HepG2 (cell line): ENCODE measurements around the gene TAF5. TPM values are rescaled to one million over a fixed set of nuclear protein-coding genes. Genes with fewer than 3 reads are reported as not detected.

ENCODE experiments used
- AGO2 ChIP-seq: fragments of 200-400 bp; formaldehyde crosslinking; optimal IDR thresholded peaks from 2 replicates; pipeline ENCODE3; 2017; ENCODE audit warnings: mild to moderate bottlenecking, low read depth, low read length, moderate library complexity
- CC2D1A ChIP-seq: sonication (generic); formaldehyde crosslinking; IDR thresholded peaks from 2 replicates; pipeline ENCODE4 v1.8.1; 2023; ENCODE audit warnings: mild to moderate bottlenecking, missing genetic modification reagents
- KDM2A ChIP-seq: sonication (generic); formaldehyde crosslinking; IDR thresholded peaks from 2 replicates; pipeline ENCODE4 v1.4.0; 2020; ENCODE audit warnings: low read depth, missing genetic modification reagents, borderline replicate concordance
- MAFK ChIP-seq, 2 experiments: IDR thresholded peaks in 1 of 2; conservative IDR thresholded peaks in 1 of 2; 2 replicates each; pipeline ENCODE4 v1.6.1; 2011; ENCODE audit warnings: improper control_type of control experiment in 2 of 2, low read length in 2 of 2
- MLLT10 ChIP-seq: sonication (generic); formaldehyde crosslinking; IDR thresholded peaks from 2 replicates; pipeline ENCODE4 v1.4.0; 2020; ENCODE audit warnings: missing genetic modification reagents
- NR2C2 ChIP-seq: sonication (generic); formaldehyde crosslinking; IDR thresholded peaks from 2 replicates; pipeline ENCODE4 v1.4.0; 2020; ENCODE audit warnings: missing genetic modification reagents, mild to moderate bottlenecking, moderate library complexity, borderline replicate concordance
- NR2F6 ChIP-seq, 2 experiments: IDR thresholded peaks; 2 replicates each; pipeline ENCODE4 v1.6.1; 2016; ENCODE audit warnings: antibody characterized with exemption in 1 of 2, mild to moderate bottlenecking in 1 of 2
- RBFOX2 ChIP-seq: fragments of 200-400 bp; formaldehyde crosslinking; IDR thresholded peaks from 2 replicates; pipeline ENCODE4 v1.6.1; 2017; ENCODE audit warnings: low read depth, mild to moderate bottlenecking, low read length
- SRSF9 ChIP-seq: fragments of 200-400 bp; formaldehyde crosslinking; IDR thresholded peaks from 2 replicates; pipeline ENCODE4 v1.6.1; 2018; ENCODE audit warnings: borderline replicate concordance, mild to moderate bottlenecking, low read depth, low read length; ENCODE audit not compliant: insufficient read depth, poor library complexity, severe bottlenecking
- SYNCRIP ChIP-seq: fragments of 200-400 bp; formaldehyde crosslinking; IDR thresholded peaks from 2 replicates; pipeline ENCODE4 v1.6.1; 2018; ENCODE audit warnings: mild to moderate bottlenecking, low read depth, low read length; ENCODE audit not compliant: insufficient read depth
- ZBTB2 ChIP-seq: sonication (generic); formaldehyde crosslinking; IDR thresholded peaks from 2 replicates; pipeline ENCODE4 v1.8.0; 2022; ENCODE audit warnings: low read depth, missing genetic modification reagents
- ZBTB40 ChIP-seq, 2 experiments: fragments of 450-650 bp in 1 of 2; sonication (generic) in 1 of 2; formaldehyde crosslinking in 1 of 2; IDR thresholded peaks; 2 replicates each; pipeline versions ENCODE4 v1.6.1 to v1.8.0; 2016 to 2022; ENCODE audit warnings: antibody characterized with exemption in 1 of 2, mild to moderate bottlenecking in 1 of 2, missing genetic modification reagents in 1 of 2
- ZBTB8A ChIP-seq: sonication (generic); formaldehyde crosslinking; IDR thresholded peaks from 2 replicates; pipeline ENCODE4 v1.4.0; 2020; ENCODE audit warnings: mild to moderate bottlenecking, low read depth, missing genetic modification reagents, borderline replicate concordance
- ZKSCAN1 ChIP-seq: fragments of 150-350 bp; IDR thresholded peaks from 2 replicates; pipeline ENCODE4 v1.6.1; 2014; ENCODE audit warnings: low read length
- ZNF124 ChIP-seq: sonication (generic); formaldehyde crosslinking; IDR thresholded peaks from 2 replicates; pipeline ENCODE4 v1.4.0; 2020; ENCODE audit warnings: missing genetic modification reagents
- ZNF264 ChIP-seq: sonication (generic); formaldehyde crosslinking; IDR thresholded peaks from 2 replicates; pipeline ENCODE4 v1.4.0; 2020; ENCODE audit warnings: missing genetic modification reagents
- ZNF777 ChIP-seq: sonication (generic); formaldehyde crosslinking; IDR thresholded peaks from 2 replicates; pipeline ENCODE4 v1.4.0; 2020; ENCODE audit warnings: missing genetic modification reagents
- ZNF83 ChIP-seq: sonication (generic); formaldehyde crosslinking; IDR thresholded peaks from 2 replicates; pipeline ENCODE4 v1.4.0; 2020; ENCODE audit warnings: missing genetic modification reagents, mild to moderate bottlenecking, borderline replicate concordance
- ZNF891 ChIP-seq: sonication (generic); formaldehyde crosslinking; IDR thresholded peaks from 2 replicates; pipeline ENCODE4 v1.5.0; 2020; ENCODE audit warnings: mild to moderate bottlenecking, missing genetic modification reagents
- polyA plus RNA-seq, 8 experiments: library from polyadenylated mRNA; depleted of rRNA in 3 of 8; stranded (reverse) in 7 of 8; unstranded in 1 of 8; fragments of >200 nt; fragmentation: Illumina TruSeq in 4 of 8; extraction: Trizol in 4 of 8; gene quantifications; 2 replicates each; pipeline versions ENCODE4 v1.2.1 to v1.2.3, GENCODE V29; 2011 to 2016; ENCODE audit warnings: low read depth in 4 of 8, missing spikeins in 1 of 8, mixed read lengths in 1 of 8; ENCODE audit not compliant: insufficient read depth in 1 of 8
- total RNA-seq, 5 experiments: library from RNA; depleted of rRNA; stranded (reverse); fragments of >200 nt; fragmentation: Illumina TruSeq; extraction: Trizol; gene quantifications; 2 replicates each; pipeline ENCODE4 v1.2.3, GENCODE V29; 2016; ENCODE audit warnings: low read depth in 1 of 5

The TAF5 gene
- total and polyA plus RNA-seq, 2 of the 13 experiments (the other 11 are each of a cell fraction or from before 2014, with no cell fraction given), result 3.8 to 8.7 TPM

GRCh38 chr10:103396067-103396788 lies 28.5 kb downstream of the TAF5 start, which contains the start of the genes ATP5MK and PDCD11 (continued):
- TF ChIP-seq ZBTB40 (IDR thresholded peaks at IDR 0.05) (peak; percentile 90), ZBTB40 (CRISPR knock-in tag; IDR thresholded peaks at IDR 0.05) (peak; percentile 53; the same call in 1 of the 2 replicates), ZNF83 (CRISPR knock-in tag) (no peak), ZNF124 (CRISPR knock-in tag) (peak; percentile 82; the same call in 1 of the 2 replicates), ZBTB8A (CRISPR knock-in tag) (no peak), ZKSCAN1 (no peak), SYNCRIP (no peak), ZBTB2 (CRISPR knock-in tag) (peak; percentile 55; the same call in 1 of the 2 replicates), MAFK (conservative IDR thresholded peaks at IDR 0.05 in 1 of 2, IDR thresholded peaks at IDR 0.05 in 1 of 2; ENCODE audit: low read length in 2 of 2) (no peak), ZNF891 (CRISPR knock-in tag) (no peak; the same call in 1 of the 2 replicates), CC2D1A (CRISPR knock-in tag) (no peak), NR2C2 (CRISPR knock-in tag) (peak; percentile 82; the same call in 1 of the 2 replicates), RBFOX2 (peak; percentile 90), NR2F6 (IDR thresholded peaks at IDR 0.05) (no peak), NR2F6 (CRISPR knock-in tag; IDR thresholded peaks at IDR 0.05) (no peak), ZNF777 (CRISPR knock-in tag) (no peak), SRSF9 (no peak), KDM2A (CRISPR knock-in tag) (peak; percentile 65), ZNF264 (CRISPR knock-in tag) (peak; percentile 77), AGO2 (peak; percentile 47), MLLT10 (CRISPR knock-in tag) (no peak)
